IPS-15b (cell line): ENCODE measurements around the gene CCDC69.

Experiments
- H3K27me3 ChIP-seq: one replicate; pipeline ENCODE4 v1.6.1; 2013; ENCODE audit warnings: low read length; ENCODE audit not compliant: control insufficient read depth, insufficient read depth
- H3K36me3 ChIP-seq: one replicate; pipeline ENCODE4 v1.6.1; 2013; ENCODE audit warnings: low read length; ENCODE audit not compliant: control insufficient read depth, insufficient read depth
- H3K4me1 ChIP-seq: one replicate; pipeline ENCODE4 v1.6.1; 2013; ENCODE audit warnings: mild to moderate bottlenecking, low read length; ENCODE audit not compliant: control insufficient read depth, insufficient read depth
- H3K4me3 ChIP-seq: one replicate; pipeline ENCODE4 v1.5.1; 2013; ENCODE audit warnings: low read depth, low read length
- H3K9ac ChIP-seq: one replicate; pipeline ENCODE4 v1.6.1; 2013; ENCODE audit warnings: low read depth, mild to moderate bottlenecking, low read length
- H3K9me3 ChIP-seq: one replicate; pipeline ENCODE4 v1.6.1; 2013; ENCODE audit warnings: mild to moderate bottlenecking, low read length; ENCODE audit not compliant: control insufficient read depth, insufficient read depth

CCDC69 gene

DNA sequence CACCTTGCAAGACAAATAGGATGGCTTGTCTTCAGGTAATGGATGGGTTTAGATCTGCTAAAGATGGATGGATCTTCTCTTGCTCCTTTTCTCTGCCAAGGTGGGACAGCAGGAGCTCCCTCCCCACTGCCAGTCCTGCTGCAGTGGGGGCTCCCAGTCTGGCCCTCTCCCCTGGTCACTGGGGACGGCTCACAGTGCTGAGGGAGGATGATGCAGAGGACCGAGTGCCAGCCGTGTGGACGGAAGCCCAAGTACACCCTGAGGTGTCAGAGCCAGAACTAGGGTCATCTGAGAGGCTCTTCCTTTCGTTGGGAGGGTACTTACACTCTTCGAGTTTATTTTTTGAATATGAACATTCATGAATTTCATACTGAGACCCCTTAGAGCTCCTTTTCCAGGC, 5.7 kb downstream of the CCDC69 start:
- H3K36me3 ChIP-seq = peaks cover 3% of the 10 kb centered on the region
- peaks cover 6% of the 10 kb centered on the region for H3K27me3 ChIP-seq
- peaks cover 13% of the 10 kb centered on the region for H3K4me1 ChIP-seq
- no peak overlapping the region for H3K9ac ChIP-seq
- no peaks in the 10 kb centered on the region for H3K9me3 ChIP-seq
- H3K4me3 ChIP-seq = no peak overlapping the region

DNA sequence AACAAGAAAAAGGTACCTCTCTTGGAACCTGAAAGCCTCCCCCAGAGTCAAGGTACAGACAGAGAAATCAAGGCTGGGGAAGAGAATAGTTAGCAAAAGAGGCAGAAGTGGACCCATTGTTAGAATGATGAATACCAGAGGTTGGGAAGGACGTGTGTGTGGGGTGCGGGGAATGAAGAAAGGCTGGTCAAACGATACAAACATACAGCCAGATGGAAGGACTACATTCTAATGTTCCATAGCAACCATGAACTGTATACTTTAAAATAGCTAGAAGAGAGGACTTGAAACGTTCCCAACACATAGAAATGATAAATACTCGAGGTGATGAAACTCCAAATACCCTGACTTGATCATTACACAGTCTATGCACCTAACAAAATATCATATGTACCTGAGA, 7.1 kb downstream of the CCDC69 start:
- Histone ChIP-seq H3K9me3 (no peaks in the 10 kb centered on the region), H3K36me3 (peaks cover 3% of the 10 kb centered on the region), H3K4me1 (peaks cover 6% of the 10 kb centered on the region), H3K4me3 (no peak overlapping the region), H3K9ac (no peak overlapping the region), H3K27me3 (no peaks in the 10 kb centered on the region)

DNA sequence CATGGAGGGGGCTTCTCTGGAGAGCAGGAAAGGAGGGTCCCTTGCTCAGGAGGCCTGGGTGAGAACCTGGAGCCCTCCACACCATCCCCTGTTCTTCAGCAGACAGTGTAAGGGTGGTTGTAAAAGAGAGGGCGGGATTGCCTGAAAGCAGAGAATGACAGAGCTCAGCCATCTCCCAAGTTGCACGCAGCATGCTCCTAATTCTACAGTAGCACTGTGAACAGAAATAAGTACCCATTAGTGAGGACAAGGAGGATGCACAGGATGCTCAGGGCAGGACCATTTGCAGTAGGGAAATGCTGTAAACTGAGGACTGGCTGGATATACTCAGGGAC, 8.4 kb downstream of the CCDC69 start:
- Histone ChIP-seq H3K9ac (no peak overlapping the region), H3K9me3 (no peaks in the 10 kb centered on the region), H3K4me3 (no peak overlapping the region), H3K36me3 (peaks cover 3% of the 10 kb centered on the region), H3K27me3 (no peaks in the 10 kb centered on the region), H3K4me1 (peaks cover 6% of the 10 kb centered on the region)

DNA sequence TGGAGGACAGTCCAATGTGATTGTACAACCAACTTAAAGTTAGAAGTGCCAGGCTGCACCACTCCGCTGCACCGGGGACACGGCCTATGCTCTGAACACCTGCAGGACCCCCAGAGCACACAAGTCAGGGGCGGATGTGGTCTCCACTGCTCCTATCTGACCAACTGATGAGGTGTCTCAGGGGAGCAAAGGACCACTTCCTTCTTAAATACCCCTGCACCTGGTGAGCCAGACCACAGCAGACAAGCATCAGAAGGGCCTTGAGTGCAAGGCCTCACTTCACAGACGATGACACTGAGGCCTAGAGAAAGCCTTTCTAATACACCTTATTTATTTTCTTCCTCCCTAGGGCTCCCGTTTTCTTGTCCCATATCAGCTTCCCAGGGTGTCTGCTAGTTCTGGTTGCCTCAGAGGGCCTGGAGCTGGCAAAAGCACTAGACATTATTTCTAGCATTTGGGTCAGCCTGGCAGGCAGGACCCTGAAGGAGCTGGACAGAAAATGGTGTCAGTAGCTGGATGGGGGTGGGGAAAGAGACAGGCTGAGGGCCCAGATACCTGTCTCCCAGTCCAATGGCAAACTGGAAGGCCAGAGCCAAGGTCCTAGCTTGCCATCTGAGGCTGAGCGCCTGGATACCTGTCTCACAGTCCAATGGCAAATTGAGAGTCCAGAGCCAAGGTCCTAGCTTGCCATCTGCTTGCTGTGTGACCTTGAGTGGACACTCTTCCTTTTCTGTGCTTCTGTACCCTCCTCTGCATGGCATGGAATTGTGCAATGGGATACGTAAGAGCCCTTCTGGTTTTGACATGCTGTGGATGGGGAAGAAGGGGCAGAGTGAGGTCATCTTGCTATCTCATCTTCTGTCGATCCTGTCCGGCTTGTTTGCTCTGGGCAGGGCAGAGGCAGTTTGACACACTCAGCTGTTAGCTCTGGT, 9.0 kb downstream of the CCDC69 start:
- Histone ChIP-seq H3K4me3 (no peak overlapping the region), H3K4me1 (peaks cover 6% of the 10 kb centered on the region), H3K27me3 (no peaks in the 10 kb centered on the region), H3K36me3 (peaks cover 3% of the 10 kb centered on the region), H3K9ac (peak overlapping the region; percentile 37), H3K9me3 (no peaks in the 10 kb centered on the region)

DNA sequence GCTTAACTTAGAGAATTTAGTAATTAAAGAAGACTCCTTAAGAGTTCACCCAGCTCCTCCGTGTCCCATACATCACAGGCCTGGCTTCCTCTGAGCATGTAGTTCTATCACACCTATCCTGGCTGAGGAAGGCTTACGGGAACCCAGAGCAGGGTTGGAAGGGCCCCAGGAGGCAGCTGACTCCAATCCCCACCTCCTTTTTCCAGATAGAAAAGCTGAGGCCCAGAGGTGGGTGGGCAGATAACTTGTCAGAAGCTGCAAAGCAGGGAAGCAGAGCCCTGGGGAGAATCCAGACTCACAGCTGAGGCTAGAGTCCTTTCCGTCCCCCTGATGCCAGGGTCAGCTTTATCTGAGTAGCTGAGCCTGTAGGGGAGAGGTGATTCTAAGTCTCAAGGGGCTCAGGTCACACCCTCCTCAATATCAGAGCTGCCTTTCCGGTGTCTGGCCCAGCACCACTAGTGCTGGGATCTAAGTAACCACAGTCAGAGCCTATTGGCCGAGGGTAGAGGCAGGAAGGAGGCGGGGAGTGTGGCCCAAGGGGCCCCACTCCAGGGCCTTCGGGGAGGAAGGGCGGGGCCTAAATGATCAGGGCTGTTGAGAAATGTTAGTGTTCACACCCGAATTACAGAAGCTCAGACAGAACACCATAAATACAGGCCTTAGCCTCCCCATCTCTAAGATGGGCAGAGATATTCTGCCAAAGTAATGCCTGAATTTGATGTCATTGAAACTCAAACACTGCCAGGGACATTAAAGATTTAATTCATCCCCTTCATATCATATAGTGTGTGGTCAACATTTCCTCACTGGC, 9.9 kb downstream of the CCDC69 start:
- no peak overlapping the region for H3K9ac ChIP-seq
- no peaks in the 10 kb centered on the region for H3K27me3 ChIP-seq
- no peak overlapping the region for H3K4me3 ChIP-seq
- no peaks in the 10 kb centered on the region for H3K9me3 ChIP-seq
- H3K4me1 ChIP-seq = peaks cover 6% of the 10 kb centered on the region
- peaks cover 3% of the 10 kb centered on the region for H3K36me3 ChIP-seq

GRCh38 chr5:151212406-151212798, 11.5 kb downstream of the CCDC69 start:
- no peaks in the 10 kb centered on the region for H3K27me3 ChIP-seq
- H3K4me3 ChIP-seq = no peak overlapping the region
- H3K4me1 ChIP-seq = peaks cover 6% of the 10 kb centered on the region
- H3K36me3 ChIP-seq = peaks cover 3% of the 10 kb centered on the region
- H3K9ac ChIP-seq = no peak overlapping the region
- H3K9me3 ChIP-seq = no peaks in the 10 kb centered on the region

- no peaks in the 10 kb centered on the region for H3K9me3 ChIP-seq
- H3K4me1 ChIP-seq = no peaks in the 10 kb centered on the region
- no peak overlapping the region for H3K4me3 ChIP-seq
- H3K9ac ChIP-seq = no peak overlapping the region
- no peaks in the 10 kb centered on the region for H3K36me3 ChIP-seq
- no peaks in the 10 kb centered on the region for H3K27me3 ChIP-seq
These were observed 15.4 kb downstream of the CCDC69 start for GRCh38 chr5:151208481-151208914.

DNA sequence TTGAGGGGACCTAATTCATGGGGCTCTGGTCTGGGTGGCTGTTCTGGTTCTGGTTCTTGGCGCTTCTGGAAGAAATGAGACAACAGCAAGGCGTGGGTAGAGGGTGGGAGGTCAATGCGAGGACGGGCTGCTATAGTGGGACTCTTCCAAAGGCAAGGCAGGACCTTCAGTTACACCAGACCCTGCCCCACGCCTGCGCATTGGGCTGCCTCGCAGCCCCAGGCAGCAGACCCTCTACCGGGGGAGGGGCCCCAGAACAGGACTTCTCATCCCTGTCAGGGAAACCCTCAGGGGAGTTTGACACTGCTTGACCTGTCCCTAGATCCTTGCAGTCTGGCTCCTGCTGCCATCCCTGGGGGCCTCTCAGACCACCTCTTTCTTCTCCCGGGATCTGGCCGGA, 18.5 kb downstream of the CCDC69 start:
- H3K36me3 ChIP-seq = no peaks in the 10 kb centered on the region
- no peaks in the 10 kb centered on the region for H3K4me1 ChIP-seq
- H3K27me3 ChIP-seq = no peaks in the 10 kb centered on the region
- no peaks in the 10 kb centered on the region for H3K9me3 ChIP-seq
- H3K9ac ChIP-seq = no peak overlapping the region
- no peak overlapping the region for H3K4me3 ChIP-seq

GRCh38 chr5:151204051-151204450, 19.8 kb downstream of the CCDC69 start:
- Histone ChIP-seq H3K4me1 (no peaks in the 10 kb centered on the region), H3K9ac (no peak overlapping the region), H3K36me3 (no peaks in the 10 kb centered on the region), H3K4me3 (no peak overlapping the region), H3K27me3 (no peaks in the 10 kb centered on the region), H3K9me3 (no peaks in the 10 kb centered on the region)

DNA sequence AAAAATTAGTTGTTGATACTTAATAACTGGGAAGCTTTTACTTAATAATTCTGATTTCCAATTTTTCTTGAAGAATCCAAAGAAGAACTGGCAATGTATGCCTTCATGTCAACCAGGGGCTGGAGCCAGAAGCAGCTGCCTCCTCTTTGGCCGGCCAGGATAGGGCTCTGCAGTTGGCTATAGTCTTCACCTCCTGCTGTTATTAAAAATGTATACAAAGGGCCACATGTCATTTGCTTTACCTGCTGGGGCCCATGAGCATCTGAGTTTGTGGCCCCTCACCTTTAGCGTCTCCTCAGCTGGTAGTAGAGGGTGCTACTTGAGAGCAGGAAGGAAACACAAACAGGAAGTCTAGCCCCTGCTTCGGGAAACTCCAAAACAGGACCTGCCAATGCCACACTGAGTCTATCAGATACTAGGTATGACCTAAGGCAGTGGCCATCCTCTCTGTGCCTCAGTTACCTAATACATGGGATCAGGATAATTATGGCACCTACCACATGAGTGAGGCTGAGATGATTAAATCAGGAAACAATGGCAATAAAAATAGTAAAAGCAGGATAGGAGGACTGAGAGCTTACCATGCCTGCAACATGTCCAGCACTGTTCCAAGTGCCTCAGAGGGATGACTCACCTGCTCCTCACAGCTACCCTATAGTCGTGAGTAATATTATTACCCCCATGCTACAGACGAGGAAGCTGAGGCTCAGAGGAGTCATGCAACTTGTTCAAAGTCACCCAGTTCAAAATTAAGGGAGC, 21.3 kb downstream of the CCDC69 start:
- Histone ChIP-seq H3K9ac (no peak overlapping the region), H3K9me3 (no peaks in the 10 kb centered on the region), H3K4me3 (no peak overlapping the region), H3K36me3 (no peaks in the 10 kb centered on the region), H3K4me1 (no peaks in the 10 kb centered on the region), H3K27me3 (no peaks in the 10 kb centered on the region)

DNA sequence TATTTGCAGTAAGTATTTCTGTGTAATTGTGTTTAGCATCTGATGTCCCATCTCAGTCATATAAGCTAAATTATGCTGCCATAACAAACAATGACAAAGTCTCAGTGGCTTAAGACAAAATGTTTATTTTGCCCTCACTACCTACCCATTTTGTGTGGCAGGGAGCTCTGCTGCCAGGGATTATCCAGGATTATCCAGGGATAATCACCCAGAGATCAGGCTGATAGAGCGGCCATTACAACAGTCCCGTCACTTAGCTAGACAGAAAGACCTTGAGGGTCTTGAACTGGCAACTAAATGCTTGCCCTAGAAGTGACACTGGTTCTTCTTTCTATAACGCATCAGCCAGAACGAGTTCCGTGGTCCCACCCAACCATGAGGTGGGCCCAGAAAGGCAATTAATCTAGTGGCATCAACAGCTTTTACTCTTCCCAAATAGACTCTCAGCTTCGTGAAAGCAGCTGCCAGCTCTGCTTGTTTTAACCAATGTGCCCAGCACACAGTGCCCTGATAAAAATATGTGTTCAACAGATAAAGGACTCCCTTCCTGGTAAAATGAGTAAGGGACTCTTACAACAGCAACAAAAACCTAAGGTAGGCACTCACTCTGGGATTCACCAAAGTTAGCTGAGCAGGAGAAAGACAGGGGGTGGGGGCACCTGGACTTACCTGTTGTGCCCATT, 22.8 kb downstream of the CCDC69 start:
- Histone ChIP-seq H3K27me3 (no peaks in the 10 kb centered on the region), H3K4me1 (no peaks in the 10 kb centered on the region), H3K4me3 (no peak overlapping the region), H3K36me3 (no peaks in the 10 kb centered on the region), H3K9ac (no peak overlapping the region), H3K9me3 (no peaks in the 10 kb centered on the region)
